Measurements from ENCODE around the gene FIS1.

GRCh38 chr7:101287032-101287431, 42.2 kb upstream of the FIS1 start:
- TF ChIP-seq CTCF (IDR thresholded peaks at IDR 0.05) (no peak), POLR2A (IDR thresholded peaks at IDR 0.05) (no peak), POLR2AphosphoS5 (IDR thresholded peaks at IDR 0.05) (peak; percentile 7)
